Endodermal cell (in vitro differentiated cells): ENCODE data around the gene TTLL10. TPM values are rescaled to one million over a fixed set of nuclear protein-coding genes. Genes with fewer than 3 reads are reported as not detected.
A peak's percentile ranks its signal among the peaks of the same experiment; 100 is the strongest.

ENCODE experiments used
- DNase-seq: peaks from one replicate; pipeline ENCODE4 v3.0.0-alpha.2; 2017
- H3K27ac ChIP-seq: 2 replicates; pipeline ENCODE4 v1.5.1; 2013; ENCODE audit warnings: mild to moderate bottlenecking, low read depth, low read length, moderate library complexity
- H3K27me3 ChIP-seq: 2 replicates; pipeline ENCODE4 v1.6.1; 2013; ENCODE audit warnings: mild to moderate bottlenecking, low read length, moderate library complexity; ENCODE audit not compliant: insufficient read depth, control insufficient read depth, poor library complexity, severe bottlenecking
- H3K36me3 ChIP-seq: 2 replicates; pipeline ENCODE4 v1.7.0; 2013; ENCODE audit warnings: mild to moderate bottlenecking, low read length, moderate library complexity; ENCODE audit not compliant: control insufficient read depth, insufficient read depth
- H3K4me1 ChIP-seq: one replicate; pipeline ENCODE4 v1.7.0; 2013; ENCODE audit warnings: low read length; ENCODE audit not compliant: control insufficient read depth, insufficient read depth
- H3K4me3 ChIP-seq: 2 replicates; pipeline ENCODE4 v1.5.1; 2013; ENCODE audit warnings: mild to moderate bottlenecking, low read length, moderate library complexity
- H3K9ac ChIP-seq: 2 replicates; pipeline ENCODE4 v1.6.1; 2013; ENCODE audit warnings: mild to moderate bottlenecking, low read length, moderate library complexity; ENCODE audit not compliant: poor library complexity, severe bottlenecking; ENCODE audit errors: extremely low read depth
- H3K9me3 ChIP-seq: 2 replicates; pipeline ENCODE4 v1.6.1; 2013; ENCODE audit warnings: mild to moderate bottlenecking, low read length, moderate library complexity; ENCODE audit not compliant: control insufficient read depth
- H3K27ac Mint-ChIP-seq: 2 replicates; pipeline ENCODE4 v1.8.0; 2020; ENCODE audit warnings: mixed read lengths
- H3K27me3 Mint-ChIP-seq: 2 replicates; pipeline ENCODE4 v1.8.0; 2021; ENCODE audit warnings: mild to moderate bottlenecking, mixed read lengths; ENCODE audit not compliant: insufficient read depth
- H3K36me3 Mint-ChIP-seq: 2 replicates; pipeline ENCODE4 v1.8.0; 2020; ENCODE audit warnings: low read depth, mixed read lengths
- H3K4me1 Mint-ChIP-seq: 2 replicates; pipeline ENCODE4 v1.8.0; 2020; ENCODE audit warnings: mixed read lengths
- H3K4me3 Mint-ChIP-seq: 2 replicates; pipeline ENCODE4 v1.8.0; 2020; ENCODE audit warnings: mild to moderate bottlenecking, moderate library complexity, mixed read lengths
- H3K9me3 Mint-ChIP-seq: 2 replicates; pipeline ENCODE4 v1.8.0; 2020; ENCODE audit warnings: mild to moderate bottlenecking, mixed read lengths
- CTCF ChIP-seq: fragments of 200-600 bp; sonication (generic); conservative IDR thresholded peaks from 2 replicates; pipeline ENCODE4 v1.5.0; 2021; ENCODE audit warnings: antibody characterized with exemption, mild to moderate bottlenecking
- WGBS, 2 experiments: methylation state at CpG; one replicate each; pipeline versions ENCODE4 v1.1.5 to v1.1.7; 2013; ENCODE audit warnings: missing lambda C conversion rate in 2 of 2, mixed read lengths in 1 of 2; ENCODE audit not compliant: insufficient coverage in 1 of 2, insufficient read length in 1 of 2; 5-methylcytosine and 5-hydroxymethylcytosine counted together
- total RNA-seq, 2 donors: library from RNA; stranded (reverse); fragmentation: NEBNext Ultra II Directional in 1 of 2; extraction: Animal tissue kit (Norgen Biotek cat#: 25700) in 1 of 2; gene quantifications; 2 replicates in 1 of 2; 3 replicates in 1 of 2; pipeline ENCODE4 v1.2.1, GENCODE V29; 2021

TTLL10 gene
- total RNA-seq, 2 donors from 2014 or later: 0.93 to 1.2 TPM

GRCh38 chr1:1177452-1178206 is 3.9 kb downstream of the TTLL10 start:
- H3K4me1 ChIP-seq: no peaks in the 10 kb centered on the region
- peaks cover 14% of the 10 kb centered on the region for H3K27me3 Mint-ChIP-seq
- peak; percentile 37 for DNase-seq
- no peaks in the 10 kb centered on the region for H3K9me3 ChIP-seq
- peaks cover 11% of the 10 kb centered on the region for H3K9me3 Mint-ChIP-seq
- H3K27ac Mint-ChIP-seq: no peak overlapping the region
- no peaks in the 10 kb centered on the region for H3K36me3 ChIP-seq
- H3K4me1 Mint-ChIP-seq: peaks cover 2% of the 10 kb centered on the region
- no peak overlapping the region for H3K4me3 ChIP-seq
- H3K9ac ChIP-seq: no peak overlapping the region
- peaks cover 10% of the 10 kb centered on the region for H3K27me3 ChIP-seq
- 92 to 93% methylated on average over 9 to 21 of the region's 21 CpGs for WGBS, 2 experiments
- H3K36me3 Mint-ChIP-seq: peaks cover 4% of the 10 kb centered on the region
- H3K27ac ChIP-seq: no peak overlapping the region
- TF ChIP-seq CTCF: no peak
- no peak overlapping the region for H3K4me3 Mint-ChIP-seq

GRCh38 chr1:1178794-1179331 is 5.2 kb downstream of the TTLL10 start:
- DNase-seq: peak; percentile 43
- Mint-ChIP-seq H3K36me3 (peaks cover 4% of the 10 kb centered on the region), H3K9me3 (peaks cover 11% of the 10 kb centered on the region), H3K4me1 (peaks cover 2% of the 10 kb centered on the region), H3K27me3 (peaks cover 14% of the 10 kb centered on the region), H3K4me3 (no peak overlapping the region), H3K27ac (no peak overlapping the region)
- Histone ChIP-seq H3K4me1 (no peaks in the 10 kb centered on the region), H3K4me3 (no peak overlapping the region), H3K9me3 (no peaks in the 10 kb centered on the region), H3K27ac (no peak overlapping the region), H3K36me3 (no peaks in the 10 kb centered on the region), H3K9ac (no peak overlapping the region), H3K27me3 (peaks cover 10% of the 10 kb centered on the region)
- no peak for TF ChIP-seq CTCF
- 94 to 95% methylated on average over 20 to 32 of the region's 32 CpGs for WGBS, 2 experiments

- 91 to 93% methylated on average over 17 to 24 of the region's 25 CpGs for WGBS, 2 experiments
Observed at GRCh38 chr1:1179346-1179982, 5.8 kb downstream of the TTLL10 start.

More at GRCh38 chr1:1179346-1179982, 5.8 kb downstream of the TTLL10 start:
- no peaks in the 10 kb centered on the region for H3K9me3 ChIP-seq
- peaks cover 2% of the 10 kb centered on the region for H3K4me1 Mint-ChIP-seq
- H3K36me3 ChIP-seq: no peaks in the 10 kb centered on the region
- H3K27me3 Mint-ChIP-seq: peaks cover 13% of the 10 kb centered on the region
- H3K27me3 ChIP-seq: peaks cover 10% of the 10 kb centered on the region
- peaks cover 4% of the 10 kb centered on the region for H3K36me3 Mint-ChIP-seq
- no peak overlapping the region for H3K4me3 Mint-ChIP-seq
- H3K27ac ChIP-seq: no peak overlapping the region
- no peak for TF ChIP-seq CTCF
- H3K9ac ChIP-seq: no peak overlapping the region
- DNase-seq: peak; percentile 53
- H3K27ac Mint-ChIP-seq: no peak overlapping the region
- no peaks in the 10 kb centered on the region for H3K4me1 ChIP-seq
- H3K9me3 Mint-ChIP-seq: peaks cover 11% of the 10 kb centered on the region
- H3K4me3 ChIP-seq: no peak overlapping the region
